ENCODE measurements around the gene MAP3K5.
"Not testable (repeated sequence)": the region's sequence is repeated elsewhere in the genome, so short reads cannot be mapped to it uniquely, and the experiment has no call there.

MAP3K5 gene

GRCh38 chr6:136795386-136795785 is 3.1 kb upstream of the MAP3K5 start:
- DNase-seq (ENCODE audit: low read depth in 3 of 3, low spot score in 1 of 3), result no peak

GRCh38 chr6:136793363-136793762 is 1.1 kb upstream of the MAP3K5 start:
- no peak for DNase-seq (ENCODE audit: low read depth in 3 of 3, low spot score in 1 of 3)

GRCh38 chr6:136792095-136792409 is 225 bp downstream of the MAP3K5 start:
- no peak for DNase-seq (ENCODE audit: low read depth in 3 of 3, low spot score in 1 of 3)

GRCh38 chr6:136791296-136792094 is 782 bp downstream of the MAP3K5 start:
- peak in 2 of 3 donors; percentile 12 to 17 for DNase-seq (ENCODE audit: low read depth in 3 of 3, low spot score in 1 of 3)

- DNase-seq (ENCODE audit: low read depth in 3 of 3, low spot score in 1 of 3), result no peak
These were observed 1.6 kb downstream of the MAP3K5 start for GRCh38 chr6:136790411-136791295.

- not testable (repeated sequence) for DNase-seq (ENCODE audit: low read depth in 3 of 3, low spot score in 1 of 3)
These were observed 2.8 kb downstream of the MAP3K5 start for GRCh38 chr6:136789440-136789839.

GRCh38 chr6:136788069-136788902 is 4.0 kb downstream of the MAP3K5 start:
- no peak for DNase-seq (ENCODE audit: low read depth in 3 of 3, low spot score in 1 of 3)

GRCh38 chr6:136787726-136788068 is 4.6 kb downstream of the MAP3K5 start:
- no peak for DNase-seq (ENCODE audit: low read depth in 3 of 3, low spot score in 1 of 3)

- DNase-seq (ENCODE audit: low read depth in 3 of 3, low spot score in 1 of 3), result no peak
These were observed 5.6 kb downstream of the MAP3K5 start for GRCh38 chr6:136786658-136787057.

- DNase-seq (ENCODE audit: low read depth in 3 of 3, low spot score in 1 of 3), result peak in 1 of 3 donors; percentile 9
These were observed 7.1 kb downstream of the MAP3K5 start for GRCh38 chr6:136784910-136785746.

GRCh38 chr6:136784271-136784664 is 8.0 kb downstream of the MAP3K5 start:
- DNase-seq (ENCODE audit: low read depth in 3 of 3, low spot score in 1 of 3), result no peak

GRCh38 chr6:136783495-136784270 is 8.6 kb downstream of the MAP3K5 start:
- DNase-seq (ENCODE audit: low read depth in 3 of 3, low spot score in 1 of 3), result no peak

GRCh38 chr6:136783021-136783420 is 9.3 kb downstream of the MAP3K5 start:
- no peak for DNase-seq (ENCODE audit: low read depth in 3 of 3, low spot score in 1 of 3)

- DNase-seq (ENCODE audit: low read depth in 3 of 3, low spot score in 1 of 3), result no peak
These were observed 10.1 kb downstream of the MAP3K5 start for GRCh38 chr6:136782021-136782770.

- no peak for DNase-seq (ENCODE audit: low read depth in 3 of 3, low spot score in 1 of 3)
These were observed 11.3 kb downstream of the MAP3K5 start for GRCh38 chr6:136780972-136781371.

GRCh38 chr6:136779682-136780081 is 12.6 kb downstream of the MAP3K5 start:
- no peak for DNase-seq (ENCODE audit: low read depth in 3 of 3, low spot score in 1 of 3)

GRCh38 chr6:136777651-136778050 is 14.6 kb downstream of the MAP3K5 start:
- DNase-seq (ENCODE audit: low read depth in 3 of 3, low spot score in 1 of 3), result no peak

- DNase-seq (ENCODE audit: low read depth in 3 of 3, low spot score in 1 of 3), result no peak
These were observed 16.7 kb downstream of the MAP3K5 start for GRCh38 chr6:136775548-136775947.

GRCh38 chr6:136775081-136775480 is 17.2 kb downstream of the MAP3K5 start:
- DNase-seq (ENCODE audit: low read depth in 3 of 3, low spot score in 1 of 3), result no peak
